Ramos (cell line): ENCODE results near the gene ITK.
"Not testable (repeated sequence)": the region's sequence is repeated elsewhere in the genome, so short reads cannot be mapped to it uniquely, and the experiment has no call there.

Source experiments
- in situ Hi-C: fragments of 300-500 bp; cut with MboI; formaldehyde crosslinking; loops from one replicate; pipeline ENCODE4 v1.14.3; 2022; ENCODE audit warnings: low sequenced_read_pairs; ENCODE audit not compliant: unreplicated experiment

ITK gene

GRCh38 chr5:157201857-157202256, 21.2 kb downstream of the ITK start:
- in situ Hi-C loops: no loop called here

GRCh38 chr5:157203417-157203816, 22.8 kb downstream of the ITK start:
- in situ Hi-C loops: no loop called here

- in situ Hi-C loops: no loop called here
These were observed 24.1 kb downstream of the ITK start for GRCh38 chr5:157204765-157205164.

GRCh38 chr5:157205708-157206107, 25.1 kb downstream of the ITK start:
- in situ Hi-C loops: no loop called here

GRCh38 chr5:157210652-157211051, 30.0 kb downstream of the ITK start:
- in situ Hi-C loops: not testable (repeated sequence)

GRCh38 chr5:157212307-157212706, 31.7 kb downstream of the ITK start:
- in situ Hi-C loops: no loop called here

GRCh38 chr5:157213527-157214243, 33.0 kb downstream of the ITK start:
- in situ Hi-C loops: no loop called here

- in situ Hi-C loops: no loop called here
These were observed 33.8 kb downstream of the ITK start for GRCh38 chr5:157214415-157214814.

- in situ Hi-C loops: no loop called here
These were observed 34.3 kb downstream of the ITK start for GRCh38 chr5:157214861-157215513.

- in situ Hi-C loops: no loop called here
These were observed 35.0 kb downstream of the ITK start for GRCh38 chr5:157215514-157216167.

GRCh38 chr5:157216391-157217142, 35.9 kb downstream of the ITK start:
- in situ Hi-C loops: no loop called here

GRCh38 chr5:157217289-157218024, 36.8 kb downstream of the ITK start:
- in situ Hi-C loops: no loop called here

- in situ Hi-C loops: no loop called here
These were observed 39.0 kb downstream of the ITK start for GRCh38 chr5:157219491-157220271.

GRCh38 chr5:157221959-157222358, 41.3 kb downstream of the ITK start:
- in situ Hi-C loops: no loop called here

- in situ Hi-C loops: no loop called here
These were observed 42.0 kb downstream of the ITK start for GRCh38 chr5:157222506-157223230.

- in situ Hi-C loops: no loop called here
These were observed 45.1 kb downstream of the ITK start for GRCh38 chr5:157225469-157226422.

- in situ Hi-C loops: no loop called here
These were observed 50.0 kb downstream of the ITK start for GRCh38 chr5:157230610-157231009.

- in situ Hi-C loops: no loop called here
These were observed 52.1 kb downstream of the ITK start for GRCh38 chr5:157232706-157233105.
